H9 (cell line): ENCODE data around the gene TACC2. TPM values are rescaled to one million over a fixed set of nuclear protein-coding genes. Genes with fewer than 3 reads are reported as not detected.

Experiments used
- DNase-seq: peaks from one replicate; pipeline ENCODE4 v3.0.0-alpha.2; 2017
- H2AFZ ChIP-seq: one replicate; pipeline ENCODE4 v1.6.1; 2013; ENCODE audit warnings: mild to moderate bottlenecking, low read length, control low read depth, moderate library complexity
- H2AK5ac ChIP-seq: 2 replicates; pipeline ENCODE4 v1.6.1; 2013; ENCODE audit warnings: low read length, control low read depth, mixed read lengths; ENCODE audit not compliant: insufficient read length
- H2BK120ac ChIP-seq: one replicate; pipeline ENCODE4 v1.6.1; 2013; ENCODE audit warnings: low read depth, mild to moderate bottlenecking, low read length, control low read depth, inconsistent platforms; ENCODE audit not compliant: poor library complexity, severe bottlenecking
- H2BK12ac ChIP-seq: 2 replicates; pipeline ENCODE4 v1.6.1; 2013; ENCODE audit warnings: low read length, control low read depth, mixed read lengths, low read depth; ENCODE audit not compliant: insufficient read length
- H2BK15ac ChIP-seq: 2 replicates; pipeline ENCODE4 v1.6.1; 2013; ENCODE audit warnings: low read depth, low read length, control low read depth
- H2BK20ac ChIP-seq: one replicate; pipeline ENCODE4 v1.6.1; 2013; ENCODE audit warnings: low read depth, mild to moderate bottlenecking, low read length, control low read depth, inconsistent platforms; ENCODE audit not compliant: poor library complexity, severe bottlenecking
- H2BK5ac ChIP-seq: 2 replicates; pipeline ENCODE4 v1.6.1; 2013; ENCODE audit warnings: low read length, control low read depth, mixed read lengths; ENCODE audit not compliant: insufficient read length
- H3K14ac ChIP-seq: 2 replicates; pipeline ENCODE4 v1.6.1; 2013; ENCODE audit warnings: low read length, control low read depth; ENCODE audit not compliant: insufficient read depth
- H3K18ac ChIP-seq: 2 replicates; pipeline ENCODE4 v1.6.1; 2013; ENCODE audit warnings: low read depth, mild to moderate bottlenecking, mixed read lengths, low read length, control low read depth; ENCODE audit not compliant: insufficient read length
- H3K23ac ChIP-seq: 2 replicates; pipeline ENCODE4 v1.6.1; 2013; ENCODE audit warnings: low read length, control low read depth, mixed read lengths, low read depth; ENCODE audit not compliant: insufficient read length
- H3K23me2 ChIP-seq: 2 replicates; pipeline ENCODE4 v1.6.1; 2013; ENCODE audit warnings: low read depth, mild to moderate bottlenecking, mixed read lengths, low read length, control low read depth; ENCODE audit not compliant: insufficient read length, poor library complexity, severe bottlenecking
- H3K27ac ChIP-seq: 2 replicates; pipeline ENCODE4 v1.5.1; 2013; ENCODE audit warnings: low read length, control low read depth, mixed read lengths, low read depth; ENCODE audit not compliant: insufficient read length
- H3K27me3 ChIP-seq: 2 replicates; pipeline ENCODE4 v1.6.1; 2013; ENCODE audit warnings: low read length, control low read depth, inconsistent platforms; ENCODE audit not compliant: insufficient read depth
- H3K4ac ChIP-seq: 2 replicates; pipeline ENCODE4 v1.6.1; 2013; ENCODE audit warnings: low read depth, mild to moderate bottlenecking, control low read depth, inconsistent platforms, low read length, moderate library complexity
- H3K4me1 ChIP-seq: 2 replicates; pipeline ENCODE4 v1.6.1; 2013; ENCODE audit warnings: low read length, control low read depth, inconsistent platforms; ENCODE audit not compliant: insufficient read depth
- H3K4me2 ChIP-seq: 2 replicates; pipeline ENCODE4 v1.6.1; 2013; ENCODE audit warnings: low read length, control low read depth, mixed read lengths; ENCODE audit not compliant: insufficient read length, insufficient read depth
- H3K56ac ChIP-seq: 2 replicates; pipeline ENCODE4 v1.6.1; 2013; ENCODE audit warnings: low read depth, mild to moderate bottlenecking, mixed read lengths, low read length, control low read depth; ENCODE audit not compliant: insufficient read length
- H3K79me1 ChIP-seq: 2 replicates; pipeline ENCODE4 v1.6.1; 2013; ENCODE audit warnings: low read depth, mild to moderate bottlenecking, moderate library complexity, low read length, control low read depth, inconsistent platforms; ENCODE audit not compliant: insufficient read depth, poor library complexity, severe bottlenecking
- H3K79me2 ChIP-seq: 2 replicates; pipeline ENCODE4 v1.6.1; 2013; ENCODE audit warnings: low read length, control low read depth, inconsistent platforms; ENCODE audit not compliant: insufficient read depth
- H3K9ac ChIP-seq: 2 replicates; pipeline ENCODE4 v1.6.1; 2013; ENCODE audit warnings: low read length, control low read depth, mixed read lengths; ENCODE audit not compliant: insufficient read length; ENCODE audit errors: extremely low read depth
- H3K9me3 ChIP-seq: one replicate; pipeline ENCODE4 v1.6.1; 2013; ENCODE audit warnings: low read depth, low read length, inconsistent platforms; ENCODE audit not compliant: control insufficient read depth
- H3T11ph ChIP-seq: one replicate; pipeline ENCODE4 v1.6.1; 2013; ENCODE audit warnings: mild to moderate bottlenecking, low read length, control low read depth, inconsistent platforms
- H4K20me1 ChIP-seq: one replicate; pipeline ENCODE4 v1.6.1; 2013; ENCODE audit not compliant: control insufficient read depth, insufficient read length, insufficient read depth
- H4K5ac ChIP-seq: 2 replicates; pipeline ENCODE4 v1.6.1; 2013; ENCODE audit warnings: low read depth, mild to moderate bottlenecking, mixed read lengths, low read length, control low read depth; ENCODE audit not compliant: insufficient read length
- H4K8ac ChIP-seq: replicated peaks from 2 replicates; pipeline ENCODE4 v1.6.1; 2013; ENCODE audit warnings: low read length, control low read depth, mixed read lengths, low read depth; ENCODE audit not compliant: insufficient read length
- H4K91ac ChIP-seq: 2 replicates; pipeline ENCODE4 v1.6.1; 2013; ENCODE audit warnings: low read depth, mild to moderate bottlenecking, moderate library complexity, mixed read lengths, low read length, control low read depth; ENCODE audit not compliant: insufficient read length
- H3K27ac Mint-ChIP-seq, 3 experiments: 2 replicates in 2 of 3; 3 replicates in 1 of 3; pipeline ENCODE4 v1.8.0; 2020 to 2021; ENCODE audit warnings: mixed read lengths in 3 of 3, mild to moderate bottlenecking in 1 of 3, moderate library complexity in 1 of 3
- H3K27me3 Mint-ChIP-seq: 2 replicates; pipeline ENCODE4 v1.8.0; 2021; ENCODE audit warnings: low read depth, mild to moderate bottlenecking, moderate library complexity, mixed read lengths
- H3K36me3 Mint-ChIP-seq, 3 experiments: 2 replicates in 2 of 3; 3 replicates in 1 of 3; pipeline ENCODE4 v1.8.0; 2020 to 2021; ENCODE audit warnings: low read depth in 3 of 3, mixed read lengths in 3 of 3; ENCODE audit not compliant: insufficient read depth in 1 of 3
- H3K4me1 Mint-ChIP-seq, 2 experiments: 2 replicates each; pipeline ENCODE4 v1.8.0; 2020; ENCODE audit warnings: mixed read lengths in 2 of 2
- H3K4me3 Mint-ChIP-seq, 2 experiments: 2 replicates in 1 of 2; 3 replicates in 1 of 2; pipeline ENCODE4 v1.8.0; 2020 to 2021; ENCODE audit warnings: mild to moderate bottlenecking in 2 of 2, mixed read lengths in 2 of 2, moderate library complexity in 1 of 2
- H3K9me3 Mint-ChIP-seq, 2 experiments: 2 replicates in 1 of 2; 3 replicates in 1 of 2; pipeline ENCODE4 v1.8.0; 2020; ENCODE audit warnings: mild to moderate bottlenecking in 2 of 2, mixed read lengths in 2 of 2, moderate library complexity in 1 of 2
- CTCF ChIP-seq: fragments of 200-600 bp; sonication (generic); conservative IDR thresholded peaks from 3 replicates; pipeline ENCODE4 v1.8.0; 2021; ENCODE audit warnings: antibody characterized with exemption, mild to moderate bottlenecking
- WGBS: extraction: QIAGEN DNeasy Blood & Tissue Kit; methylation state at CpG from one replicate; pipeline ENCODE4 v1.1.7; 2013; ENCODE audit warnings: missing lambda C conversion rate, low lambda C conversion rate, mixed read lengths; ENCODE audit not compliant: insufficient read length; ENCODE audit errors: extremely low coverage; 5-methylcytosine and 5-hydroxymethylcytosine counted together
- total RNA-seq: library from RNA; stranded (reverse); gene quantifications from 2 replicates; pipeline ENCODE4 v1.2.1, GENCODE V29; 2021

Gene TACC2
- total RNA-seq, 1 experiment from 2014 or later = 58.1 TPM

- no peaks in the 10 kb centered on the region for H3K23me2 ChIP-seq
- no peak for DNase-seq
- H4K8ac ChIP-seq = no peak overlapping the region
- H4K20me1 ChIP-seq = no peaks in the 10 kb centered on the region
- no peak overlapping the region for H3K56ac ChIP-seq
- Mint-ChIP-seq H3K27ac (no peak overlapping the region), H3K27me3 (no peaks in the 10 kb centered on the region), H3K4me3 (no peak overlapping the region), H3K36me3 (peaks cover 35 to 65% (median 53%) of the 10 kb centered on the region in 3 experiments; a peak in 6 of 7 replicates), H3K4me1 (peaks cover 6 to 11% of the 10 kb centered on the region in 2 experiments), H3K9me3 (no peaks in the 10 kb centered on the region)
- no peak overlapping the region for H2AK5ac ChIP-seq
- H3T11ph ChIP-seq = no peak overlapping the region
- H3K23ac ChIP-seq = no peak overlapping the region
- no peak overlapping the region for H2BK5ac ChIP-seq
- no peak overlapping the region for H3K27ac ChIP-seq
- no peak for TF ChIP-seq CTCF
- no peak overlapping the region for H3K18ac ChIP-seq
- H4K5ac ChIP-seq = no peak overlapping the region
- no peak overlapping the region for H2AFZ ChIP-seq
- no peaks in the 10 kb centered on the region for H3K79me1 ChIP-seq
- no peak overlapping the region for H3K4me2 ChIP-seq
- no peak overlapping the region for H3K14ac ChIP-seq
- H2BK120ac ChIP-seq = no peak overlapping the region
- no peak overlapping the region for H2BK12ac ChIP-seq
- no peak overlapping the region for H2BK20ac ChIP-seq
- no peak overlapping the region for H3K4ac ChIP-seq
- no peak overlapping the region for H3K9ac ChIP-seq
- no peaks in the 10 kb centered on the region for H3K27me3 ChIP-seq
- H3K4me1 ChIP-seq = no peaks in the 10 kb centered on the region
- no peaks in the 10 kb centered on the region for H3K79me2 ChIP-seq
- H4K91ac ChIP-seq = no peak overlapping the region
- WGBS = no CpG with 5 or more reads among the region's 6 CpGs
- H3K9me3 ChIP-seq = no peaks in the 10 kb centered on the region
- no peak overlapping the region for H2BK15ac ChIP-seq
Observed at GRCh38 chr10:122240401-122240800, 251.4 kb downstream of the TACC2 start.
